Astrocyte (in vitro differentiated cells and primary cell): ENCODE results near the gene LRSAM1. TPM values are rescaled to one million over a fixed set of nuclear protein-coding genes. Genes with fewer than 3 reads are reported as not detected.

Experiments
- DNase-seq: peaks from one replicate; pipeline ENCODE4 v3.0.0-alpha.2; 2010; ENCODE audit warnings: low read depth
- FAIRE-seq: peaks from 2 replicates; lab custom pipeline; 2011; peaks lifted over from hg19 to GRCh38; lab: Jason Lieb, UNC
- H2AFZ ChIP-seq: 2 replicates; pipeline ENCODE4 v1.6.0; 2012; ENCODE audit warnings: low read depth, low read length, inconsistent platforms
- H3K27ac ChIP-seq: 2 replicates; pipeline ENCODE4 v1.5.1; 2011; ENCODE audit warnings: low read depth, low read length, inconsistent platforms
- H3K27me3 ChIP-seq: 2 replicates; pipeline ENCODE4 v1.6.0; 2011; ENCODE audit warnings: low read length, inconsistent platforms; ENCODE audit not compliant: insufficient read depth
- H3K36me3 ChIP-seq: 2 replicates; pipeline ENCODE4 v1.5.1; 2011; ENCODE audit warnings: low read length, inconsistent platforms; ENCODE audit not compliant: insufficient read depth
- H3K4me1 ChIP-seq: 2 replicates; pipeline ENCODE4 v1.5.1; 2011; ENCODE audit warnings: low read length, inconsistent platforms; ENCODE audit not compliant: insufficient read depth
- H3K4me2 ChIP-seq: 2 replicates; pipeline ENCODE4 v1.6.0; 2012; ENCODE audit warnings: low read length, inconsistent platforms
- H3K4me3 ChIP-seq: 2 replicates; pipeline ENCODE4 v1.5.1; 2011; ENCODE audit warnings: low read depth, mild to moderate bottlenecking, low read length, inconsistent platforms; ENCODE audit not compliant: insufficient read depth
- H3K79me2 ChIP-seq: 2 replicates; pipeline ENCODE4 v1.6.0; 2012; ENCODE audit warnings: mild to moderate bottlenecking, low read length, inconsistent platforms; ENCODE audit not compliant: insufficient read depth
- H3K9ac ChIP-seq: 2 replicates; pipeline ENCODE4 v1.6.0; 2012; ENCODE audit warnings: mild to moderate bottlenecking, low read length, inconsistent platforms
- H3K9me3 ChIP-seq: 2 replicates; pipeline ENCODE4 v1.5.1; 2012; ENCODE audit warnings: low read depth, mild to moderate bottlenecking, low read length, inconsistent platforms; ENCODE audit not compliant: insufficient read depth
- H4K20me1 ChIP-seq: 2 replicates; pipeline ENCODE4 v1.6.0; 2012; ENCODE audit warnings: low read length, inconsistent platforms; ENCODE audit not compliant: insufficient read depth
- H3K27ac Mint-ChIP-seq: one replicate; pipeline ENCODE4 v1.8.0; 2021; ENCODE audit warnings: mild to moderate bottlenecking, mixed read lengths; ENCODE audit not compliant: unreplicated experiment
- H3K27me3 Mint-ChIP-seq: one replicate; pipeline ENCODE4 v1.8.0; 2021; ENCODE audit warnings: low read depth, mixed read lengths; ENCODE audit not compliant: unreplicated experiment
- H3K36me3 Mint-ChIP-seq: one replicate; pipeline ENCODE4 v1.8.0; 2021; ENCODE audit warnings: low read depth, mixed read lengths; ENCODE audit not compliant: unreplicated experiment
- H3K4me1 Mint-ChIP-seq: one replicate; pipeline ENCODE4 v1.8.0; 2021; ENCODE audit warnings: low read depth, mixed read lengths; ENCODE audit not compliant: unreplicated experiment
- H3K4me3 Mint-ChIP-seq: one replicate; pipeline ENCODE4 v1.8.0; 2021; ENCODE audit warnings: mild to moderate bottlenecking, moderate library complexity, mixed read lengths; ENCODE audit not compliant: unreplicated experiment
- H3K9me3 Mint-ChIP-seq: one replicate; pipeline ENCODE4 v1.8.0; 2021; ENCODE audit warnings: mild to moderate bottlenecking, mixed read lengths; ENCODE audit not compliant: unreplicated experiment
- EZH2 ChIP-seq: IDR thresholded peaks from 2 replicates; pipeline ENCODE4 v1.6.1; 2012; ENCODE audit warnings: mild to moderate bottlenecking, low read length, inconsistent platforms; ENCODE audit not compliant: insufficient read depth
- total RNA-seq: library from RNA; stranded (reverse); gene quantifications from 2 replicates; pipeline ENCODE4 v1.2.1, GENCODE V29; 2021
- TF ChIP-seq, protein P1 (sequence below): IDR thresholded peaks from 2 replicates; pipeline ENCODE4 v1.5.1; 2011; ENCODE audit warnings: low read depth, mild to moderate bottlenecking, inconsistent platforms, low read length, moderate library complexity; ENCODE audit not compliant: insufficient read depth

LRSAM1 gene
- total RNA-seq, 1 donor from 2014 or later, result 18.7 TPM

DNA sequence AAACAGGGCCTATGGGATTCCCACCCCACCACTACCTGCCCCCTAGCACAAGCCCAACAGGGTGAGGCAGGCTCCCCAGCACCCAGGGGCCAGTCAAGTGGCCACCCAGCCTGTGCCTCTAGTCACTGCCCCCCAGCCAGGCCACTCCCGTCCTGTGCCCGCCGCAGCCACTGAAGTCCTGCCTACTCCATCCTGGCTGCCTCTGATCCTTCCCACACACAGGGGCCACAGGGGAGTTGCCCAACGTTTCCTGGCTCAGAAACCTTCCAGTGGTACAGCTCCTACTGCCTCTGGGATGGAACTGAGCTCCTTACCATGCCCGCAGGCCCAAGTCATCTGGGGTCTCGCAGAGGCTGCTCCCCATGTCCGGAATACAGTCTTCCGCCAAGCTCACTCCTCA lies 90.6 kb downstream of the LRSAM1 start:
- Histone ChIP-seq H3K36me3 (no peaks in the 10 kb centered on the region), H3K4me1 (peaks cover 87% of the 10 kb centered on the region), H4K20me1 (peaks cover 90% of the 10 kb centered on the region), H2AFZ (no peak overlapping the region), H3K9me3 (no peaks in the 10 kb centered on the region), H3K4me2 (peak overlapping the region; percentile 9), H3K79me2 (peaks cover 100% of the 10 kb centered on the region), H3K4me3 (no peak overlapping the region), H3K27ac (peak overlapping the region; percentile 48), H3K27me3 (no peaks in the 10 kb centered on the region), H3K9ac (peak overlapping the region; percentile 48)
- no peak overlapping the region for H3K4me3 Mint-ChIP-seq
- TF ChIP-seq EZH2, result no peak
- TF ChIP-seq, protein P1, sequence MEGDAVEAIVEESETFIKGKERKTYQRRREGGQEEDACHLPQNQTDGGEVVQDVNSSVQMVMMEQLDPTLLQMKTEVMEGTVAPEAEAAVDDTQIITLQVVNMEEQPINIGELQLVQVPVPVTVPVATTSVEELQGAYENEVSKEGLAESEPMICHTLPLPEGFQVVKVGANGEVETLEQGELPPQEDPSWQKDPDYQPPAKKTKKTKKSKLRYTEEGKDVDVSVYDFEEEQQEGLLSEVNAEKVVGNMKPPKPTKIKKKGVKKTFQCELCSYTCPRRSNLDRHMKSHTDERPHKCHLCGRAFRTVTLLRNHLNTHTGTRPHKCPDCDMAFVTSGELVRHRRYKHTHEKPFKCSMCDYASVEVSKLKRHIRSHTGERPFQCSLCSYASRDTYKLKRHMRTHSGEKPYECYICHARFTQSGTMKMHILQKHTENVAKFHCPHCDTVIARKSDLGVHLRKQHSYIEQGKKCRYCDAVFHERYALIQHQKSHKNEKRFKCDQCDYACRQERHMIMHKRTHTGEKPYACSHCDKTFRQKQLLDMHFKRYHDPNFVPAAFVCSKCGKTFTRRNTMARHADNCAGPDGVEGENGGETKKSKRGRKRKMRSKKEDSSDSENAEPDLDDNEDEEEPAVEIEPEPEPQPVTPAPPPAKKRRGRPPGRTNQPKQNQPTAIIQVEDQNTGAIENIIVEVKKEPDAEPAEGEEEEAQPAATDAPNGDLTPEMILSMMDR, result no peak
- no peak overlapping the region for H3K27ac Mint-ChIP-seq
- H3K27me3 Mint-ChIP-seq, result no peaks in the 10 kb centered on the region
- DNase-seq, result no peak
- FAIRE-seq, result no peak
- peaks cover 15% of the 10 kb centered on the region for H3K36me3 Mint-ChIP-seq
- no peaks in the 10 kb centered on the region for H3K9me3 Mint-ChIP-seq
- H3K4me1 Mint-ChIP-seq, result peaks cover 57% of the 10 kb centered on the region

DNA sequence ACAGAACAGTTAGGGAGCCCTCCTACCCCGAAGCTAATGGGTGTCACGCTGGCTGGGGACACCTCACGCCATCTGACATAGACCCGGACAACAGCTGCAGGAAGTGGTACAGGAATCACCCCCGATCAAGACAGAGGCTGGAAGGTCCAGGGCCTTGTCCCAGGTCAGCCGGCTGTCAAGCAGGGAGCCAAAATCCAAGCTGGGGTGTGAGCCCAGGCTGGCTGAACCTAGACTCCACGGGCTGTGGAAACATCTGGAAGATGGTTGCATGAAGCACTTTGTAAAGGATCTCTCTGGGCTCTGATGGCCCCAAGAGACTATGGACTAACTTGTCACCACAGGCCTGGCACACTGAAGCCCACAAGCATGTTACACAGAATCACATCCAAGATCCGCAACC lies 91.9 kb downstream of the LRSAM1 start:
- Mint-ChIP-seq H3K4me1 (peaks cover 50% of the 10 kb centered on the region), H3K27me3 (no peaks in the 10 kb centered on the region), H3K9me3 (no peaks in the 10 kb centered on the region), H3K27ac (peak overlapping the region; percentile 4), H3K4me3 (no peak overlapping the region), H3K36me3 (peaks cover 22% of the 10 kb centered on the region)
- Histone ChIP-seq H3K79me2 (peaks cover 100% of the 10 kb centered on the region), H3K9ac (peak overlapping the region; percentile 9), H3K27ac (no peak overlapping the region), H3K4me1 (peaks cover 76% of the 10 kb centered on the region), H3K9me3 (no peaks in the 10 kb centered on the region), H3K36me3 (peaks cover 4% of the 10 kb centered on the region), H4K20me1 (peaks cover 90% of the 10 kb centered on the region), H2AFZ (no peak overlapping the region), H3K27me3 (no peaks in the 10 kb centered on the region), H3K4me2 (no peak overlapping the region), H3K4me3 (no peak overlapping the region)
- DNase-seq, result no peak
- no peak for FAIRE-seq
- no peak for TF ChIP-seq EZH2
- TF ChIP-seq, protein P1, result no peak

DNA sequence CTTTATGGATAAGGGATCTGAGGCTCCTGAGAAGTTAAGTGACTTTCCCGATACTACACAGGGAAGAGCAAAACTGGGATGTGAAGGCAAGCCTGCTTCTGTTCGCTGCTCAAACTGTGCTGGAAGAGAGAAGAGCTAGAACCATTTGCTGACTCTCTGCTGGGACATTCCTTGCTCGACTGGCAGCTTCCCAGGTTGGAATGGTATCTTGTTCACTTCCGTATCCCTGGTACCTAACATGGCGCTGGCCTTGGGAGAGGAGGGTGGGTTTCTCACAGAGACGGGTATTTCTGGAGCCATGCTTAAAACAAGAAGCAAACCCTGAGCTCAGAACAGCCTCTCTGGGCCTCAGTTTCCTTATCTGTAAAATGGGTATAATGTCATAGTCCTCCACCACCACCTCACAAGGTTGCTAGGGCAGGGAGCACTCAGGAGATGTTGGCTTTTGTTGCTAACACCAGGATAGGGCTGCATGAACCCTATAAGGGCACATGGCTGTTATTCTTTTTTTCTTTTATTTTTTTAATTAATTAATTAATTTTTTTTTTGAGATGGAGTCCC lies 92.7 kb downstream of the LRSAM1 start:
- Histone ChIP-seq H3K4me1 (peaks cover 69% of the 10 kb centered on the region), H3K36me3 (peaks cover 8% of the 10 kb centered on the region), H2AFZ (no peak overlapping the region), H3K27ac (no peak overlapping the region), H3K27me3 (no peaks in the 10 kb centered on the region), H4K20me1 (peaks cover 93% of the 10 kb centered on the region), H3K79me2 (peaks cover 100% of the 10 kb centered on the region), H3K9me3 (no peaks in the 10 kb centered on the region), H3K4me3 (no peak overlapping the region), H3K4me2 (no peak overlapping the region), H3K9ac (no peak overlapping the region)
- H3K9me3 Mint-ChIP-seq, result no peaks in the 10 kb centered on the region
- TF ChIP-seq, protein P1, result no peak
- no peak for TF ChIP-seq EZH2
- peak overlapping the region; percentile 4 for H3K27ac Mint-ChIP-seq
- H3K36me3 Mint-ChIP-seq, result peaks cover 24% of the 10 kb centered on the region
- no peak for DNase-seq
- FAIRE-seq, result no peak
- peaks cover 47% of the 10 kb centered on the region for H3K4me1 Mint-ChIP-seq
- no peaks in the 10 kb centered on the region for H3K27me3 Mint-ChIP-seq
- peak overlapping the region; percentile 11 for H3K4me3 Mint-ChIP-seq
